ENCODE data around the gene NELL2.
"Not testable (repeated sequence)": the region's sequence is repeated elsewhere in the genome, so short reads cannot be mapped to it uniquely, and the experiment has no call there.

The NELL2 gene

GRCh38 chr12:44833561-44833960 is 42.6 kb downstream of the NELL2 start:
- H3K27ac ChIP-seq (ENCODE audit: low read depth, low read length): no peak overlapping the region
- H3K4me3 ChIP-seq (ENCODE audit: low read length): no peak overlapping the region
- H3K4me2 ChIP-seq (ENCODE audit: low read length): no peak overlapping the region
- H3K4me1 ChIP-seq (ENCODE audit: control insufficient read depth, low read length): no peaks in the 10 kb centered on the region
- H3F3A ChIP-seq (ENCODE audit: control insufficient read depth, insufficient read depth): no peaks in the 10 kb centered on the region
- H3K9me3 ChIP-seq (ENCODE audit: control insufficient read depth, insufficient read depth, low read length): no peaks in the 10 kb centered on the region
- H3K79me2 ChIP-seq (ENCODE audit: control insufficient read depth, low read length): no peaks in the 10 kb centered on the region
- H3K27me3 ChIP-seq (ENCODE audit: control insufficient read depth, low read length): no peaks in the 10 kb centered on the region
- no peaks in the 10 kb centered on the region for H3K9me2 ChIP-seq (replicated peaks; ENCODE audit: control insufficient read depth, low read length)
- H3K36me3 ChIP-seq (ENCODE audit: control insufficient read depth, low read length): no peaks in the 10 kb centered on the region
- H4K20me1 ChIP-seq (ENCODE audit: control insufficient read depth, insufficient read depth, low read depth, low read length): no peaks in the 10 kb centered on the region
- TF ChIP-seq EZH2phosphoT487 (IDR thresholded peaks at IDR 0.05; ENCODE audit: borderline replicate concordance, low read length): no peak

GRCh38 chr12:44830566-44831055 is 45.5 kb downstream of the NELL2 start:
- 0 out of 2 replicates have a peak, but pooled peaks cover 3% of the 10 kb centered on the region for H3K4me1 ChIP-seq (ENCODE audit: control insufficient read depth, low read length)
- no peak for TF ChIP-seq CTCF (IDR thresholded peaks at IDR 0.05; ENCODE audit: low read depth, low read length, poor library complexity, severe bottlenecking)
- no peak for TF ChIP-seq EZH2phosphoT487 (IDR thresholded peaks at IDR 0.05; ENCODE audit: borderline replicate concordance, low read length)
- H3K9me2 ChIP-seq (replicated peaks; ENCODE audit: control insufficient read depth, low read length): no peaks in the 10 kb centered on the region
- H3K4me3 ChIP-seq (ENCODE audit: low read length): no peak overlapping the region
- H3F3A ChIP-seq (ENCODE audit: control insufficient read depth, insufficient read depth): no peaks in the 10 kb centered on the region
- no peak overlapping the region for H3K27ac ChIP-seq (ENCODE audit: low read depth, low read length)
- no peaks in the 10 kb centered on the region for H3K36me3 ChIP-seq (ENCODE audit: control insufficient read depth, low read length)
- no peaks in the 10 kb centered on the region for H3K27me3 ChIP-seq (ENCODE audit: control insufficient read depth, low read length)
- no peaks in the 10 kb centered on the region for H3K79me2 ChIP-seq (ENCODE audit: control insufficient read depth, low read length)
- no peak overlapping the region for H3K4me2 ChIP-seq (ENCODE audit: low read length)
- no peaks in the 10 kb centered on the region for H4K20me1 ChIP-seq (ENCODE audit: control insufficient read depth, insufficient read depth, low read depth, low read length)
- no peaks in the 10 kb centered on the region for H3K9me3 ChIP-seq (ENCODE audit: control insufficient read depth, insufficient read depth, low read length)

GRCh38 chr12:44829045-44829444 is 47.1 kb downstream of the NELL2 start:
- H3K4me2 ChIP-seq (ENCODE audit: low read length): no peak overlapping the region
- H3K27me3 ChIP-seq (ENCODE audit: control insufficient read depth, low read length): no peaks in the 10 kb centered on the region
- no peaks in the 10 kb centered on the region for H3K79me2 ChIP-seq (ENCODE audit: control insufficient read depth, low read length)
- TF ChIP-seq EZH2phosphoT487 (IDR thresholded peaks at IDR 0.05; ENCODE audit: borderline replicate concordance, low read length): no peak
- TF ChIP-seq CTCF (IDR thresholded peaks at IDR 0.05; ENCODE audit: low read depth, low read length, poor library complexity, severe bottlenecking): no peak
- H3K4me3 ChIP-seq (ENCODE audit: low read length): no peak overlapping the region
- H4K20me1 ChIP-seq (ENCODE audit: control insufficient read depth, insufficient read depth, low read depth, low read length): no peaks in the 10 kb centered on the region
- H3K4me1 ChIP-seq (ENCODE audit: control insufficient read depth, low read length): 0 out of 2 replicates have a peak, but pooled peaks cover 3% of the 10 kb centered on the region
- no peaks in the 10 kb centered on the region for H3F3A ChIP-seq (ENCODE audit: control insufficient read depth, insufficient read depth)
- H3K9me3 ChIP-seq (ENCODE audit: control insufficient read depth, insufficient read depth, low read length): no peaks in the 10 kb centered on the region
- no peaks in the 10 kb centered on the region for H3K36me3 ChIP-seq (ENCODE audit: control insufficient read depth, low read length)
- H3K27ac ChIP-seq (ENCODE audit: low read depth, low read length): no peak overlapping the region
- no peaks in the 10 kb centered on the region for H3K9me2 ChIP-seq (replicated peaks; ENCODE audit: control insufficient read depth, low read length)

GRCh38 chr12:44827832-44828438 is 48.2 kb downstream of the NELL2 start:
- H3K79me2 ChIP-seq (ENCODE audit: control insufficient read depth, low read length): no peaks in the 10 kb centered on the region
- H4K20me1 ChIP-seq (ENCODE audit: control insufficient read depth, insufficient read depth, low read depth, low read length): no peaks in the 10 kb centered on the region
- H3K4me3 ChIP-seq (ENCODE audit: low read length): no peak overlapping the region

GRCh38 chr12:44821702-44822101 is 54.4 kb downstream of the NELL2 start:
- H3K4me2 ChIP-seq (ENCODE audit: low read length); H3K79me2 ChIP-seq (ENCODE audit: control insufficient read depth, low read length); H3K9me3 ChIP-seq (ENCODE audit: control insufficient read depth, insufficient read depth, low read length); H3K9me2 ChIP-seq (replicated peaks; ENCODE audit: control insufficient read depth, low read length); H3K36me3 ChIP-seq (ENCODE audit: control insufficient read depth, low read length); H3F3A ChIP-seq (ENCODE audit: control insufficient read depth, insufficient read depth); H3K4me3 ChIP-seq (ENCODE audit: low read length); H3K4me1 ChIP-seq (ENCODE audit: control insufficient read depth, low read length); H3K27me3 ChIP-seq (ENCODE audit: control insufficient read depth, low read length); H4K20me1 ChIP-seq (ENCODE audit: control insufficient read depth, insufficient read depth, low read depth, low read length); H3K27ac ChIP-seq (ENCODE audit: low read depth, low read length): not testable (repeated sequence)

More at GRCh38 chr12:44827832-44828438, 48.2 kb downstream of the NELL2 start:
- TF ChIP-seq EZH2phosphoT487 (IDR thresholded peaks at IDR 0.05; ENCODE audit: borderline replicate concordance, low read length) (no peak), CTCF (IDR thresholded peaks at IDR 0.05; ENCODE audit: low read depth, low read length, poor library complexity, severe bottlenecking) (no peak)
- H3K9me2 ChIP-seq (replicated peaks; ENCODE audit: control insufficient read depth, low read length): no peaks in the 10 kb centered on the region
- H3K9me3 ChIP-seq (ENCODE audit: control insufficient read depth, insufficient read depth, low read length): no peaks in the 10 kb centered on the region
- no peaks in the 10 kb centered on the region for H3K36me3 ChIP-seq (ENCODE audit: control insufficient read depth, low read length)
- H3K4me2 ChIP-seq (ENCODE audit: low read length): no peak overlapping the region
- H3K27me3 ChIP-seq (ENCODE audit: control insufficient read depth, low read length): no peaks in the 10 kb centered on the region
- 0 out of 2 replicates have a peak, but pooled peaks cover 3% of the 10 kb centered on the region for H3K4me1 ChIP-seq (ENCODE audit: control insufficient read depth, low read length)
- no peak overlapping the region for H3K27ac ChIP-seq (ENCODE audit: low read depth, low read length)
- no peaks in the 10 kb centered on the region for H3F3A ChIP-seq (ENCODE audit: control insufficient read depth, insufficient read depth)

Data from DOHH2 (cell line).